ENCODE data around the gene TIMM13. TPM values are rescaled to one million over a fixed set of nuclear protein-coding genes. Genes with fewer than 3 reads are reported as not detected.

The TIMM13 gene
- total RNA-seq, 4 donors from 2014 or later = 28.8 to 43.6 (median 41.1) TPM

- peak; percentile 33 for ATAC-seq (ENCODE audit: low FRiP score)
- DNase-seq (ENCODE audit: low spot score) = no peak
- TF ChIP-seq CTCF (IDR thresholded peaks at IDR 0.05) = no peak
Measured at GRCh38 chr19:2426611-2427428, 566 bp downstream of the TIMM13 start.

- TF ChIP-seq CTCF (IDR thresholded peaks at IDR 0.05) = no peak
- ATAC-seq (ENCODE audit: low FRiP score) (no peak), DNase-seq (ENCODE audit: low spot score) (no peak)
Measured at GRCh38 chr19:2425622-2426581, 1.5 kb downstream of the TIMM13 start.

DNA sequence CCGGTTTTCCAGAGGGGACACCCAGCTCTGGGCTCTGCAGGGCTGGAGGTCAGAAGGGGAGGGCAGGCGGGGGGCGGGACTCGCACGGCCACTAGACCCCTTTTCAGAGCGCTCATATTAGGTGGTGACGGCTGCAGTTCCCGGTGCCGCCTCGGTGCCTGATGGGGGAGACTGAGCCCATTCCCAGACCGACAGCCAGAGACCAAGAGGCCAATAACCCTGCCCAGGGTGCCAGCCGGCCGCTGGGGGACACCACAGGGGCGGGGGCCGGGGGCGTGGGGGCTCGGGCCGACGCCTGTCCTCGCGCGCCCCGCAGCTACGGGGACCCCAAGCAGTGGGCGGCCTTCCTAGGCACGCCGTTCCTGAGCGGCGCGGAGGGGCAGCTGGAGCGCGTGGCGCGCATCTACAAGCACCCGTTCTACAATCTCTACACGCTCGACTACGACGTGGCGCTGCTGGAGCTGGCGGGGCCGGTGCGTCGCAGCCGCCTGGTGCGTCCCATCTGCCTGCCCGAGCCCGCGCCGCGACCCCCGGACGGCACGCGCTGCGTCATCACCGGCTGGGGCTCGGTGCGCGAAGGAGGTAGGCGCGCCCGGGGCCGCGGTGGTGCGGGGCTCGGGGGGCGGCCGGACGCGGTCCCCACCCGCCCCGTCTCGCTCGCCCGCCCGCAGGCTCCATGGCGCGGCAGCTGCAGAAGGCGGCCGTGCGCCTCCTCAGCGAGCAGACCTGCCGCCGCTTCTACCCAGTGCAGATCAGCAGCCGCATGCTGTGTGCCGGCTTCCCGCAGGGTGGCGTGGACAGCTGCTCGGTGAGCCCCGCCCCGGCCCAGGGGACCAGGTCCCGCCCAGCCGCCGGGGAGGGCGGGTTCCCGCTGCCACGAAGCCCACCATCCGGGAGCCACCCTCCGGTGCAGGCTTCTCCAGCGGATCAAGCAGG is 2.4 kb downstream of the TIMM13 start:
- ATAC-seq (ENCODE audit: low FRiP score) (no peak), DNase-seq (ENCODE audit: low spot score) (no peak)
- TF ChIP-seq CTCF (IDR thresholded peaks at IDR 0.05) = no peak

- ATAC-seq (ENCODE audit: low FRiP score) (no peak), DNase-seq (ENCODE audit: low spot score) (no peak)
- no peak for TF ChIP-seq CTCF (IDR thresholded peaks at IDR 0.05)
Measured at GRCh38 chr19:2423915-2424685, 3.3 kb downstream of the TIMM13 start.

- ATAC-seq (ENCODE audit: low FRiP score) (no peak), DNase-seq (ENCODE audit: low spot score) (no peak)
- no peak for TF ChIP-seq CTCF (IDR thresholded peaks at IDR 0.05)
Measured at GRCh38 chr19:2423071-2423914, 4.1 kb downstream of the TIMM13 start.

Measured in omental fat pad (tissue), 4 donors.